Pancreas (tissue), 10 donors: ENCODE data around the gene MROH2A. TPM values are rescaled to one million over a fixed set of nuclear protein-coding genes. Genes with fewer than 3 reads are reported as not detected.
A peak's percentile ranks its signal among the peaks of the same experiment; 100 is the strongest.

Source experiments
- ATAC-seq, 4 donors: fragments of 200-7000 bp; cut with Tn5 transposase; one replicate each; pipeline versions ENCODE4 v1.8.0 to v1.9.1; 2020; ENCODE audit warnings: mild to moderate bottlenecking in 4 of 4, moderate library complexity in 4 of 4
- DNase-seq, 6 donors: peaks; one replicate each; pipeline ENCODE4 v3.0.0-alpha.2; 2020
- FAIRE-seq: peaks from 2 replicates; lab custom pipeline; 2012; peaks lifted over from hg19 to GRCh38; lab: Jason Lieb, UNC
- H3K27ac ChIP-seq, 4 donors: fragments of 200-600 bp; sonication (generic); 1 replicate in 3 of 4; 2 replicates in 1 of 4; pipeline versions ENCODE4 v1.5.0 to v1.8.0; 2020
- H3K27me3 ChIP-seq, 4 donors: fragments of 200-600 bp; one replicate each; pipeline ENCODE4 v1.8.0; 2021
- H3K36me3 ChIP-seq, 3 donors: fragments of 200-600 bp; sonication (generic) in 1 of 3; one replicate each; pipeline versions ENCODE4 v1.5.0 to v1.8.0; 2020 to 2021
- H3K4me1 ChIP-seq, 3 donors: fragments of 200-600 bp; one replicate each; pipeline ENCODE4 v1.8.0; 2021
- H3K4me3 ChIP-seq, 4 donors: fragments of 200-600 bp; sonication (generic) in 2 of 4; one replicate each; pipeline versions ENCODE4 v1.5.0 to v1.8.0; 2020 to 2021
- H3K9me3 ChIP-seq, 4 donors: fragments of 200-600 bp; one replicate each; pipeline ENCODE4 v1.8.0; 2021
- WGBS, 2 donors: extraction: QIAGEN DNeasy Blood & Tissue Kit; methylation state at CpG; one replicate each; pipeline ENCODE4 v1.1.7; 2013; 5-methylcytosine and 5-hydroxymethylcytosine counted together
- intact Hi-C, 3 donors: fragments of 100-400 bp; cut with DNase I; formaldehyde crosslinking; loops; one replicate each; pipeline versions ENCODE4 v1.11.1 to v1.14.2; 2022
- polyA plus RNA-seq, 2 donors: library from polyadenylated mRNA; stranded (reverse); fragments of 200-250 nt; gene quantifications; one replicate each; pipeline ENCODE4 v1.2.3, GENCODE V29; 2013
- total RNA-seq, 6 donors: library from RNA; stranded (reverse); fragmentation: NEBNext Ultra II Directional in 4 of 6; extraction: Animal tissue kit (Norgen Biotek cat#: 25700) in 4 of 6; gene quantifications; one replicate each; pipeline versions ENCODE4 v1.2.1 to v1.2.4, GENCODE V29; 2021 to 2023
- TF ChIP-seq, protein P1 (sequence below), 4 donors: fragments of 200-600 bp; sonication (generic) in 3 of 4; IDR thresholded peaks; one replicate each; pipeline versions ENCODE4 v1.5.0 to v1.8.0; 2021; ENCODE audit warnings: antibody characterized with exemption in 4 of 4
- donor health status: healthy with polysubstance abuse.
- donor health status: DM: no; HTN: no; CAD: no; lungs with moderate emphysema.
- donor health status: DM: no; HTN: no; CAD: no.
- donor health status: control.
- donor health status: control.
- donor health status: Bipolar disorder and iron deficiency.
- donor health status: DM: yes; HTN: yes; CAD: no.
- donor health status: DM: no; HTN: no; CAD: no.
- donor health status: DM: no; HTN: no; CAD: no.
- donor health status: DM: yes; HTN: yes; CAD: no.

MROH2A gene
- total and polyA plus RNA-seq, 8 donors: not detected

DNA sequence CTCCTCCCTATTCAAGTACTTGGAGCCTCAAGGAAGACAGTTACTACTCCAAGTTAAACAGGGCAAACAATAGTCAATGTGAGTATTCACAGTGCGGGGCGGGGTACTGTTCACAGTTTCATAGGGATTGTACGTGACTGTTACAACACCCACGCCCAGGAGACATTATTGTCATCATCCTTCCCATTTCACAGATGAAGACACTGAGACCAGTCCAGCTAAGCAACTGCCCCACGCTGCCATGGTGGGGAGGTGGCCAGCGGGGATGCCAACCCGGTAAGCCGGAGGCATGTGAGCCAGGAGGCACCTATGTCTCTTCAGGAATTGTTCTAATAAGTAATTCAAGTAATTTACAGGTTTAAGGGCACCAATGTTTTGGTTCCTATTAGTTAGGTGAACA lies 75.2 kb downstream of the MROH2A start:
- Histone ChIP-seq H3K4me1 (peaks cover 0 to 5% (median 0%) of the 10 kb centered on the region in 3 donors), H3K27me3 (no peaks in the 10 kb centered on the region), H3K27ac (no peak overlapping the region), H3K9me3 (no peaks in the 10 kb centered on the region), H3K36me3 (no peaks in the 10 kb centered on the region), H3K4me3 (peak overlapping the region in 1 of 4 donors; percentile 55)
- TF ChIP-seq, protein P1, sequence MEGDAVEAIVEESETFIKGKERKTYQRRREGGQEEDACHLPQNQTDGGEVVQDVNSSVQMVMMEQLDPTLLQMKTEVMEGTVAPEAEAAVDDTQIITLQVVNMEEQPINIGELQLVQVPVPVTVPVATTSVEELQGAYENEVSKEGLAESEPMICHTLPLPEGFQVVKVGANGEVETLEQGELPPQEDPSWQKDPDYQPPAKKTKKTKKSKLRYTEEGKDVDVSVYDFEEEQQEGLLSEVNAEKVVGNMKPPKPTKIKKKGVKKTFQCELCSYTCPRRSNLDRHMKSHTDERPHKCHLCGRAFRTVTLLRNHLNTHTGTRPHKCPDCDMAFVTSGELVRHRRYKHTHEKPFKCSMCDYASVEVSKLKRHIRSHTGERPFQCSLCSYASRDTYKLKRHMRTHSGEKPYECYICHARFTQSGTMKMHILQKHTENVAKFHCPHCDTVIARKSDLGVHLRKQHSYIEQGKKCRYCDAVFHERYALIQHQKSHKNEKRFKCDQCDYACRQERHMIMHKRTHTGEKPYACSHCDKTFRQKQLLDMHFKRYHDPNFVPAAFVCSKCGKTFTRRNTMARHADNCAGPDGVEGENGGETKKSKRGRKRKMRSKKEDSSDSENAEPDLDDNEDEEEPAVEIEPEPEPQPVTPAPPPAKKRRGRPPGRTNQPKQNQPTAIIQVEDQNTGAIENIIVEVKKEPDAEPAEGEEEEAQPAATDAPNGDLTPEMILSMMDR (IDR thresholded peaks at IDR 0.05): no peak
- DNase-seq (no peak), FAIRE-seq (no peak), ATAC-seq (no peak)
- intact Hi-C loops: no loop called here
- 37 to 38% methylated on average over 8 of the region's 8 CpGs for WGBS, 2 donors

DNA sequence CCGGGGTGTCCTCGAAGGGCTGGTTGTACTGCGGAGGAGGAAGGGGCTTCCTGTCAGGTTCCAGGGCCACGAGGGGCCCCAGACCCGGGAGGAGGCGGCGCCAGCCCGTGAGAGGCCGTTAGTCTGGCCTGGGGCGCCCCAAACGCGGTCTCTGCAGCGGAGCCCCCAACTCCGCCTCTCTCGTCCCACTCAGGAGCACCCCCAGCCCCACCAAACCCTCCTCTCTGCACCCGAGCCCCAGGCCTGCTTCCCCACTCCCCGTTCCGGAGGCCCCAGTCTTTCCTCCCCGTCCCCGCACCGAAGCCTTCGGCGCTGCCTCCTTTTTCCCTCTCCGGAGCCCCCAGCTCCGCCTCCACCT lies 75.7 kb downstream of the MROH2A start:
- ATAC-seq: no peak
- H3K9me3 ChIP-seq: no peaks in the 10 kb centered on the region

DNA sequence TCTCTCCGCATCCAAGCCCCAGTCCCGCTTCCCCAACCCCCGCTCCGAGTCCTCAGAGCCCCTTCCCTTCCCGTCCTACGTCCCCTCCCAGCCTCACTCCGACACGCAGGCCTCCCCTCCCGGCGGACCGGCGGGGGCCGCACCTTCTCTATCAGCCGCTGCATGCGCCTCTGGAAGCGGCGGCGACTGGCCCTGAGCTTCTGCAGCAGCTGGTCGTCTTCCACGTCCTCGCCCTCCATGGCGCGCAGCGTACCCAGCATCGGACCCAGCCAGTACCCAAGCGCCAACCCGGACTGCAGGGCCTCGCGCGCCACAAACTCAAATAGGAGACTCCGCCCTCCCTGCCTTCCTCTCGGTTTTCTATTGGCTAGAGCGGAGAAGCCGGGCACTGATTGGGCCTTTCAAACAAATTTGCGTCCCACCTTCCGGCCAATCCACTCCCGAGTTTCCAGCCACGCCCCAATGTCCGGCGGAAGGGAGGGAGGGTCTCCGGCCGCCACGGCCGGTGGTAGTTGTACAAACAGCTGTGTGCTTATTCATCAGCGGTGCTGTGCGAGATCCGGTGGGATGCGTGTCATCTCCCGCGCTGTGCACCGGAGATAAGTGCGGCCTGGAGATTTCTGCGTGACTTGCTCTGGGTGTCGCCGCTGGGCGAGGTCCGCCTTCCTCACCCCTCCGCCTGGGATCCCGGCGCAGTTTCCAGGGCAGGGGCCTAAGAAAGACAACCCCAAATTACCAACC lies 76.3 kb downstream of the MROH2A start, which contains the start of gene HJURP:
HJURP (minus strand) TSS at position 295 of the 741 bp plus-strand sequence; CDS start at position 260, 35 bp downstream.
- H3K36me3 ChIP-seq: no peaks in the 10 kb centered on the region

More for the DNA sequence above, 75.7 kb downstream of the MROH2A start:
- TF ChIP-seq, protein P1 (IDR thresholded peaks at IDR 0.05): no peak
- H3K4me1 ChIP-seq: peaks cover 0 to 5% (median 0%) of the 10 kb centered on the region in 3 donors
- intact Hi-C loops: no loop called here
- WGBS, 2 donors: 0 to 1% methylated on average over 24 to 25 of the region's 25 CpGs
- FAIRE-seq (no peak), DNase-seq (no peak)
- H3K36me3 ChIP-seq: no peaks in the 10 kb centered on the region
- no peaks in the 10 kb centered on the region for H3K27me3 ChIP-seq
- peak overlapping the region; percentile 20 to 84 (median 55) for H3K4me3 ChIP-seq
- no peak overlapping the region for H3K27ac ChIP-seq

DNA sequence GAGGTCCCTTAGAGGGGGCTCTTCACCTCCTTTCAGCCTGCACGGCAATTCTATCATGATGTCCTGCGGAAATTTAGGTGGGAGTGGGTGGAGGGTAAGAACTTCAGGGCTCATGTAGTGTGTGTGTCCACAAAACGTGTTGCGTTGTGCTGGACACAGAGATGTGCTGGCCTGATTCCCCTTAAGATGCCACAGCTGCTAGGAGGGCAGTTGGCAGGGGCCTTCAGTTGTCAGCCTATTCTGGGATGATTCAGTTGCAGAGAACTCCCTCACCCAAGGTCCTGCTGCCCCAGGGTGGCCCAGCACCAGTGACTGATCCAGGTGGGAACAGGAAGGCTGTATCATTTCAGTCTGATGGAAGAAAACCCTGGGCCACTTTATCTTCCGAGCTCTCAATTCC lies 77.2 kb downstream of the MROH2A start:
- WGBS, 2 donors: 85 to 88% methylated on average over 5 of the region's 5 CpGs
- TF ChIP-seq, protein P1 (IDR thresholded peaks at IDR 0.05): no peak
- Histone ChIP-seq H3K4me3 (no peak overlapping the region), H3K27me3 (no peaks in the 10 kb centered on the region), H3K27ac (no peak overlapping the region), H3K4me1 (peaks cover 0 to 5% (median 0%) of the 10 kb centered on the region in 3 donors), H3K9me3 (no peaks in the 10 kb centered on the region), H3K36me3 (no peaks in the 10 kb centered on the region)
- FAIRE-seq (no peak), DNase-seq (no peak), ATAC-seq (no peak)
- intact Hi-C loops: no loop called here

More for the DNA sequence above, 76.3 kb downstream of the MROH2A start, which contains the start of gene HJURP:
- no peaks in the 10 kb centered on the region for H3K27me3 ChIP-seq
- intact Hi-C loops: no loop called here
- TF ChIP-seq, protein P1 (IDR thresholded peaks at IDR 0.05): no peak
- peak within 1 kb of the TSS in 1 of 4 donors; percentile 44 for H3K27ac ChIP-seq
- FAIRE-seq (peak; percentile 53), DNase-seq (peak; percentile 88 to 95 (median 90)), ATAC-seq (peak; percentile 99 to 100 (median 100))
- peaks cover 0 to 5% (median 0%) of the 10 kb centered on the region in 3 donors for H3K4me1 ChIP-seq
- H3K9me3 ChIP-seq: no peaks in the 10 kb centered on the region
- 0 to 1% methylated on average over 58 to 60 of the region's 60 CpGs for WGBS, 2 donors
- peak within 1 kb of the TSS; percentile 20 to 84 (median 55) for H3K4me3 ChIP-seq

DNA sequence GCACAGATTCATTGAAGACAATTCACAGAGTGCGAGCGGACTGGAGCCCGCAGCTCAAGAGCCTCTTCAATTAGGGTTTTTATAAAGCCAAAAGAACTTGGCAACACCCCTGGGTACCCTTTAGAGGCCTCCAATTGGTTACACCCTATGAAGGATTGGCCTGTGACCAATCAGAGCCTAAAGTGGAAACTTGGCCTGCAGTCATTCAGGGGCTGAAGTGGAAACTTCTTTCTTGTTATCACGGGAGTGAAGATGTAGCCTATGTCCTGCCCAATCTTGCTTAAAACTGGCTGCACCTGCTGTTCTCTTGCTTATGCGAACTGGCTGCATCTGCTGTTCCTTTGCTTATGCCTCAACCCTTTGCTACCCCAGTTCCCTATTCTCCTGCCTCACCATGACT lies 78.1 kb downstream of the MROH2A start:
- ATAC-seq (no peak), FAIRE-seq (no peak)

More for the DNA sequence above, 78.1 kb downstream of the MROH2A start:
- no peak for DNase-seq
- Histone ChIP-seq H3K4me1 (peaks cover 0 to 5% (median 0%) of the 10 kb centered on the region in 3 donors), H3K9me3 (no peaks in the 10 kb centered on the region), H3K36me3 (no peaks in the 10 kb centered on the region), H3K27ac (no peak overlapping the region), H3K4me3 (no peak overlapping the region), H3K27me3 (no peaks in the 10 kb centered on the region)
- 93 to 94% methylated on average over 5 of the region's 5 CpGs for WGBS, 2 donors
- intact Hi-C loops: no loop called here
- TF ChIP-seq, protein P1 (IDR thresholded peaks at IDR 0.05): no peak
